ENCODE measurements around the gene SESTD1. TPM values are rescaled to one million over a fixed set of nuclear protein-coding genes. Genes with fewer than 3 reads are reported as not detected.

SESTD1 gene
- total and polyA plus RNA-seq, 9 of the 15 experiments (the other 6 are each of a cell fraction or from before 2014, with no cell fraction given) = 0.32 to 5.6 (median 2.1) TPM

DNA sequence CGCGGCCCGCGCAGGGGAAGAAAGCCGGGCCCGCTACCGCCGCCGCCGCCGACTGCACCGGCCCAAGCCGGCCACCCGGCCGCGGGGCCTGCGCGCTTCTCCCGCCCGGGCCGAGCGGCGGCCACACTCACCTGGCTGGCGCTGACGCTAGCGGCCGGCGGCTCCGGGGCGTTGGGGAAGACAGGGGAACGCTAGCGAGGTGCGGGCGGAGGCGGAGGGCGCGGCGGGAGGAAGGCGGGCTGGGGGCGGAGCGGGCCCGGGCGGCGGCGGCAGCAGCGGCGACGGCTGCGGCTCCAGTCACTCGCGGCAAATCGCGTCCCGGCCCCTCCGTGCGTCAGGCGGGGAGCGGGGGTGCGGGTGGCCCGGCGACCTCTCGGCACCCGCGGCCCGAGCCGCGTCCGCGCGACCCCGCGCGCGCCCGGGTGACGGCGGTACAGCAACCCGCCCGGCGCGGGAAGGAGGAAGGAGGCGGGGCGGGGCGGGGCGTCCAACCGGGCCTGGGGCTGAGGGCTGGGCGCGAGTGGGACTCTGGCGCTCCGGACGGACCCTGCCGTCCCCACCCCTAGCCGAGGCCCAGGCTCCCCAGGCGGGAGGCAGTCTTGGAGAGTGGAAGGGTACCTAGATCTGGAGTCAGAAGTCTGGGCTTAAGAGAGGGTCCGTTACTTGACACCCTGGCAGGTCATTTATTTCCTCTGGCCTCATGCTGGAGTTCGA, at the start of gene SESTD1 (continued):
- no peak for TF ChIP-seq FOXM1 (IDR thresholded peaks at IDR 0.05; ENCODE audit: low read depth)
- TF ChIP-seq FOXM1 (CRISPR knock-in tag; IDR thresholded peaks at IDR 0.05; ENCODE audit: low read depth) = no peak
- TF ChIP-seq, protein P1, sequence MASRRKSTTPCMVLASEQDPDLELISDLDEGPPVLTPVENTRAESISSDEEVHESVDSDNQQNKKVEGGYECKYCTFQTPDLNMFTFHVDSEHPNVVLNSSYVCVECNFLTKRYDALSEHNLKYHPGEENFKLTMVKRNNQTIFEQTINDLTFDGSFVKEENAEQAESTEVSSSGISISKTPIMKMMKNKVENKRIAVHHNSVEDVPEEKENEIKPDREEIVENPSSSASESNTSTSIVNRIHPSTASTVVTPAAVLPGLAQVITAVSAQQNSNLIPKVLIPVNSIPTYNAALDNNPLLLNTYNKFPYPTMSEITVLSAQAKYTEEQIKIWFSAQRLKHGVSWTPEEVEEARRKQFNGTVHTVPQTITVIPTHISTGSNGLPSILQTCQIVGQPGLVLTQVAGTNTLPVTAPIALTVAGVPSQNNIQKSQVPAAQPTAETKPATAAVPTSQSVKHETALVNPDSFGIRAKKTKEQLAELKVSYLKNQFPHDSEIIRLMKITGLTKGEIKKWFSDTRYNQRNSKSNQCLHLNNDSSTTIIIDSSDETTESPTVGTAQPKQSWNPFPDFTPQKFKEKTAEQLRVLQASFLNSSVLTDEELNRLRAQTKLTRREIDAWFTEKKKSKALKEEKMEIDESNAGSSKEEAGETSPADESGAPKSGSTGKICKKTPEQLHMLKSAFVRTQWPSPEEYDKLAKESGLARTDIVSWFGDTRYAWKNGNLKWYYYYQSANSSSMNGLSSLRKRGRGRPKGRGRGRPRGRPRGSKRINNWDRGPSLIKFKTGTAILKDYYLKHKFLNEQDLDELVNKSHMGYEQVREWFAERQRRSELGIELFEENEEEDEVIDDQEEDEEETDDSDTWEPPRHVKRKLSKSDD (conservative IDR thresholded peaks at IDR 0.05; ENCODE audit: low read length) = no peak

GRCh38 chr2:179313057-179313456, 48.4 kb upstream of the SESTD1 start:
- H3K9ac ChIP-seq (ENCODE audit: insufficient read depth in 1 of 2, low read depth in 2 of 2, low read length in 2 of 2) = no peak overlapping the region
- intact Hi-C loops (cut with micrococcal nuclease) (no loop called here), in situ Hi-C loops (cut with MboI) (no loop called here)
- no peaks in the 10 kb centered on the region for H3K9me1 ChIP-seq (ENCODE audit: control insufficient read depth, insufficient read depth, low read length)
- no peaks in the 10 kb centered on the region for H3K4me1 ChIP-seq (replicated peaks in 1 of 2; ENCODE audit: control insufficient read depth in 2 of 2, insufficient read depth in 2 of 2, low read length in 2 of 2)
- H3K4me2 ChIP-seq (ENCODE audit: insufficient read depth, low read length) = no peak overlapping the region
- ATAC-seq (no peak), FAIRE-seq (no peak), DNase-seq (ENCODE audit: extremely low read depth in 1 of 4, low spot score in 3 of 4) (no peak)
- H3K9me3 ChIP-seq (replicated peaks; ENCODE audit: control insufficient read depth, insufficient read depth, low read depth, low read length) = no peaks in the 10 kb centered on the region
- CTCF ChIA-PET (ENCODE audit: low intra/inter-chr PET ratio) = no interaction called here
- H3K36me3 ChIP-seq (ENCODE audit: control insufficient read depth, insufficient read depth, low read length) = no peaks in the 10 kb centered on the region
- H3K79me2 ChIP-seq (ENCODE audit: control insufficient read depth, insufficient read depth, low read length) = no peaks in the 10 kb centered on the region
- no peak overlapping the region for H3K4me3 ChIP-seq
- BruUV-seq (replicated peaks) = no TSS peak
- POLR2A ChIA-PET = no interaction called here
- no peaks in the 10 kb centered on the region for H4K20me1 ChIP-seq (replicated peaks; ENCODE audit: control insufficient read depth, insufficient read depth, low read length)
- H3K27ac ChIP-seq (ENCODE audit: extremely low read depth, low read depth, low read length) = no peak overlapping the region
- TF ChIP-seq TRIM24 (IDR thresholded peaks at IDR 0.05) = no peak
- no peak for TF ChIP-seq ZNF165 (CRISPR knock-in tag; IDR thresholded peaks at IDR 0.05; ENCODE audit: borderline replicate concordance)
- TF ChIP-seq MBD2 (IDR thresholded peaks at IDR 0.05; ENCODE audit: borderline replicate concordance, low read depth) = no peak
- no peak for TF ChIP-seq PCBP2 (IDR thresholded peaks at IDR 0.05; ENCODE audit: low read depth, low read length, poor library complexity, severe bottlenecking)
- TF ChIP-seq, protein P2, sequence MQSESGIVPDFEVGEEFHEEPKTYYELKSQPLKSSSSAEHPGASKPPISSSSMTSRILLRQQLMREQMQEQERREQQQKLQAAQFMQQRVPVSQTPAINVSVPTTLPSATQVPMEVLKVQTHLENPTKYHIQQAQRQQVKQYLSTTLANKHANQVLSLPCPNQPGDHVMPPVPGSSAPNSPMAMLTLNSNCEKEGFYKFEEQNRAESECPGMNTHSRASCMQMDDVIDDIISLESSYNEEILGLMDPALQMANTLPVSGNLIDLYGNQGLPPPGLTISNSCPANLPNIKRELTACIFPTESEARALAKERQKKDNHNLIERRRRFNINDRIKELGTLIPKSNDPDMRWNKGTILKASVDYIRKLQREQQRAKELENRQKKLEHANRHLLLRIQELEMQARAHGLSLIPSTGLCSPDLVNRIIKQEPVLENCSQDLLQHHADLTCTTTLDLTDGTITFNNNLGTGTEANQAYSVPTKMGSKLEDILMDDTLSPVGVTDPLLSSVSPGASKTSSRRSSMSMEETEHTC (IDR thresholded peaks at IDR 0.05) = no peak
- H2AFZ ChIP-seq (ENCODE audit: low read depth, low read length) = no peak overlapping the region
- H3K27me3 ChIP-seq (ENCODE audit: control insufficient read depth in 2 of 2, insufficient read depth in 2 of 2, low read length in 2 of 2) = no peaks in the 10 kb centered on the region

Measured in K562 (cell line).